HG02840 (cell line): ENCODE results near the gene SERPINA6.
"Not testable (repeated sequence)": the region's sequence is repeated elsewhere in the genome, so short reads cannot be mapped to it uniquely, and the experiment has no call there.

ENCODE experiments used
- ATAC-seq: cut with Tn5 transposase; IDR thresholded peaks from one replicate; pipeline ENCODE4 v1.9.1; 2021; ENCODE audit warnings: mild to moderate bottlenecking, moderate library complexity, moderate number of reproducible peaks; ENCODE audit not compliant: unreplicated experiment, low FRiP score

SERPINA6 gene

DNA sequence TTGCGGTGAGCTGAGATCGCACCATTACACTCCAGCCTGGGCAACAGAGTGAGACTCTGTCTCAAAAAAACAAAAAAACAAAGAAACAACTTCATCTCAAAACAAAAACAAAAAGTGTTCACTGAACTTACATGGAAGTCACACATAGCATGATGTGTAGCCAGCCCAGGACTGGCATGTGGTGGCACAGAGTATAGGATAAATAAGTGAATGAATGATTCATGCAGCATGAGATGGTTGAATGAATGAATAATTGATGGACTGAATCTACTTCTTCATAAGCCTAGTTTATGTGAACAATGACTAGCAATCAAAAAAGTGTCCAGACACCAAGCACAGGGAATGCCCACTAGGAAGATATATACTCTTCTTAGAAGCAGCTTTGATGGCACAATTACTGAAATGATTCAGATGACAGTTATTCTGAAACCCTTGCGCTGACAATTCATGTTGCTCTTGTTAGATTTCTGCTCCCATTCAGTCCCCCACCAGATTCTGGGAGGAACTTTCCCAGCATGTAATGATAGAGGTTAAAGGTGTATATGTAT is 31.6 kb upstream of the SERPINA6 start:
- no peak for ATAC-seq

DNA sequence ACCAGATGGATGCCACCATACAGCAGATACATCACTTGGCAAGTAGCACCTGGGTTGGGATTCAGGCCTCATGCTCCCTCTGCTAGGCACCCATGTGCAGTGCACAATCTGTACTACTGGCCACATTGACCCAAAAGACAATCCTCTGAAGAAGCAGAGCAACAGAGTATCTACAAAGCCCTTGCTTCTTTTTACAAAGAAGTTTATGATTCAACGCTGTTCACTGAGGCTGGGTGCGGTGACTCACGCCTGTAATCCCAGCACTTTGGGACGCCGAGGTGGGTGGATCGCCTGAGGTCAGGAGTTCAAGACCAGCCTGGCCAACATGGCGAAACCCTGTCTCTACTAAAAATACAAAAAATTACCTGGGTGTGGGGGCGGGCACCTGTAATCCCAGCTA is 31.1 kb upstream of the SERPINA6 start:
- ATAC-seq = not testable (repeated sequence)

DNA sequence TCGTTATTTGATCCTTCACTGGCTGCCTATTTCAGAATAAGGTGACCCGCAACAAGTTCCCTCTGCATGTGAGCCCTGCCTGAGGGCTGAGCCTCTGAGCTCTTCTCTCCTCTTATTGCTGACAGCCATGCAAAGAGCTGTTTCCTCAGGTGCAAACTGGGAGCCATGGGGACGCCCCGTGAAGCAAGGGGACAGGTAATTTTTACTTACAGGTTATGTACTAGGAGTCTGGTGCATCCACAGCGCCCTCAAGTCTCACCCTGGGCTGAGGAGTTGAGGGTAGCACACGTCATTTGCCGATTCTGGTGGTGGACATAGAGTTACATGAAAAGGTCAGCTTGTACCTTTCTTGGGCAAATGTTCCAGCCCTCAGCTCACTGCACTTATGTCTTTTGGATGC is 26.1 kb upstream of the SERPINA6 start:
- ATAC-seq = no peak

DNA sequence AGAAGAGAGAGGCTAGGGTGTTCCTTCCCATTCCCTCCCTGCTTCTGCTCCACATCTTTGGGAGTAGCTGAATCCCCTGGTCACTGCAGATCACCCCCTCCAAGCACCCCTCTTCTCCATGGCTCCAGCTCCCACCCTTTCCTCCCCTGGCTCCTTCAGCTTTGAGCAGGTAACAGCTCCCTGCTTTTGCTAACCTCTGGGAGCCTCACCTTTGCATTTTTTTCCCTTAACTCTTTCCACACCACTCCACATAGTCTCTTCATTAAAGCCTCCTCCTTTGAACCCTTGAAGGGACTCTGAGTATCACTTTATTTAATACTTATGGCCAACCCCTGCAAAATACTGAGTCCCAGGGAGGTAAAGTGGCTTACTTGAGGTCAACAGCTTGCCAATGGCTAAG is 25.7 kb upstream of the SERPINA6 start:
- ATAC-seq = no peak

DNA sequence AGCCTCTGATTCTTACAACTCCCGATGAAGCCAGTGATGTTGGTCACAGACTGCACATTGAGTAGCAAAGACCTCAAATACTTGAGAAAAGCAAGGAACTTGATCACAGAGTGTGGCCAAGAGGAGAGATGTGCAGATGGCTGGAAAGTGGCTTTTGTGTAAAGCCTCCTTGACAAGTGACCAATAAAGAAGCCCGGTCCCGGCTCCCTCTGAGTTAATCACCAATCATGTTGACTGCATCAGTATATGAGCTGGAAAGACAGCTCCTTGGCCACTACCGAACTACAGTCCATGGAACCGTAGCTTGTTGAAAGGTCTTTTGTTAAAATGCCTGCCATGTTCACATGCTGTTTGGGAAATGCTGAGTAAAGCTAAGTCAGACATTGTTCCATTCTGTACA is 23.7 kb upstream of the SERPINA6 start:
- ATAC-seq = no peak

DNA sequence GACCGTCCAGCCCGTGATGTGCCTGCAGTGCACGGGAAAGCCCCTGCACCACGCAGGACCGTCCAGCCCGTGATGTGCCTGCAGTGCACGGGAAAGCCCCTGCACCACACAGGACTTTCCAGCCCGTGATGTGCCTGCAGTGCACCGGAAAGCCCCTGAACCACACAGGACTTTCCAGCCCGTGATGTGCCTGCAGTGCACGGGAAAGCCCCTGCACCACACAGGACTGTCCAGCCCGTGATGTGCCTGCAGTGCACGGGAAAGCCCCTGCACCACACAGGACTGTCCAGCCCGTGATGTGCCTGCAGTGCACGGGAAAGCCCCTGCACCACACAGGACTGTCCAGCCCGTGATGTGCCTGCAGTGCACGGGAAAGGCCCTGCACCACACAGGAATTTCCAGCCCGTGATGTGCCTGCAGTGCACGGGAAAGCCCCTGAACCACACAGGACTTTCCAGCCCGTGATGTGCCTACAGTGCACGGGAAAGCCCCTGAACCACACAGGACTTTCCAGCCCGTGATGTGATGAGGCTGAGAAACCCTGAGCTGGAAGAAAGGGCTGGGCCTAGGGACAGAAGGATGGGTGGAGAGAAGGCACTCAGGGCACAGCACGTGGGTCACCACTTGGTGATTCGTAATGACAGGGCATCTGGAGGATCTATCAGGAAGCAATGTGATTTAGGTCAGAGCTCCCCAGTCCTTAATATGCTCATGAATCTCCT is 23.1 kb upstream of the SERPINA6 start:
- not testable (repeated sequence) for ATAC-seq

DNA sequence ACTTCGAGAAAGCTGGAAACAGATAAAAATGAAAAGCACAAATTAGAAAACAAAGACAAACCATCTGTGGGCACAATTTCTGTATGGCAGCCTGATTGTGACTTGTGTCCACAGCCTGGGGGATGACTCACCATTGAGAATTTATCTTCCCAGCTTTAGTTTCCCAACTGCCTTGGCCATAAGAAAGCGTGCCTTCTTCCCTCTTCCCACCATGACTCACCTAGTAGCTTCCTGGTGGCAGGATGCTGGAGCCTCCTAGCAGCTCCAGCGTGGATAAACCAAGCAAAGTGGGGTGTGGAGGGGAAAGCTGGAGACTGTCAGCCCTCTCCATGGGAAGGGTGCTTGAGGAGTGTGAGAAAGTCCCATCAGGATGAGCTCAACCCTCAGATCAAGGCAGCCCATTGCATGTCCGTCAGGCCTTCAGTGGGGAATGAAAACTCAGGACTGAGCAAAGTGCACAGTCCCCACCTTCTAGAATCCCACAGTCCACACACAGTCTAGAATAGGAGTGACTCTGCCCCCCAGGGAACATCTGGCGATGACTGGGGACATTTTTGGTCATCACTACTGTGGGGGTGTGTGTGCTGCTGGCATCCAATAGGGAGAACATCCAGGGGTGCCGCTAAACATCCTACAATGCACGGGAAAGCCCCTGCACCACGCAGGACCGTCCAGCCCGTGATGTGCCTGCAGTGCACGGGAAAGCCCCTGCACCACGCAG is 22.4 kb upstream of the SERPINA6 start:
- no peak for ATAC-seq

DNA sequence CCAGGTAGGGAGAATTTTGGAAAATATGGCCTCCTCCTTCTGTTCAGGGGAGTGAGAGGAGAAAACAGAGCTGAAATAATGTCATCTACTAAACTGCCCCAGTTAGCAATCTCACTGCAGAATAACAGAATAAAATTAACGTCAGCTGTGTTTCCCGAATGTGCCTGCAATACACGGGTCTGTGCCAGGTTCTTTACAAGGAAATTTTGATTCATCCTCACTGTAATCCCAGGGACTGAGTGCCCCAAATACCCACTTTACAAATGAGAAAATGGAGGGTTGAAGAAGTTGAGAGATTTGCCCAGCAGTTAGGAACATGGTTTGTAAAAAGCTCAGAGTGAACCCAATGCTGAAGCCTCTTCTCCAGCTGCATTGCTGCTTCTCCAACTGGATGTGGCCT is 21.3 kb upstream of the SERPINA6 start:
- no peak for ATAC-seq

DNA sequence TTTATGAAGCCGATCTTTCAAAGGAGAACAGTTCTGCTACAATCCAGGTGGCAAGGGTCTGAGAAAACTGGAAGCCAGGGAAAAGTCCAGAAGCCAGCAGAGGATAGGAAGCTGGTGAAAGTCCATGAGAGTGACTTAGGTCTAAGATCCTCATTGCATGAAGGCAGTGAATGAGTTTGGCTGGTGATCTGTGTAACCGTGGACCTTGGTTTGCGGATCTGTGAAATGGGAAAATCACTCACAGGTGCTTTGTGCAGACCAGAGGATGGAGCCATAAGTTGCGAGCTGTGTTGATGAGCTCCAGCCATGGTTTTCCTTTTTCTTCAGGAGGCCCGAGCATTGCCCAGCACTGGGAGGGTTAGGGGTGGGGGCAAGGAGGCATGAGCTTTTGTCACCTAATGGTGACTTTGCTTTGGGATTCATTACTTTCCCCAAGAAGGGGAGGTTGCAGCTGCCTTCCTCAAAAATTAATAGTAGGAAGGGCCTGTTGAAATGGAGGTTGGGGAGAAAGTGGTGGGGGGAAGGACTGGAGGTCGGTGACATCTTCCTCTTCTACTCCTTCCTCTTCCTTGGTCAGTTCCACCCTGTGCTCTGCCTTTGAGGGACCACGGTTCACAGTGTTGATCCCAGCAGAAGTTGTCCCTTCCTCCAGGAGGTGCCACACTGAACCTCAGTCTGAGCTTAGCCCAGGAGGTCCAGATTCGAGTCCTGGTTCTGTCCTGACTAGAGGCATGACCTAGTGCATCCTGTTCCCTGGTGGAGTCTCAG is 20.3 kb upstream of the SERPINA6 start:
- no peak for ATAC-seq

DNA sequence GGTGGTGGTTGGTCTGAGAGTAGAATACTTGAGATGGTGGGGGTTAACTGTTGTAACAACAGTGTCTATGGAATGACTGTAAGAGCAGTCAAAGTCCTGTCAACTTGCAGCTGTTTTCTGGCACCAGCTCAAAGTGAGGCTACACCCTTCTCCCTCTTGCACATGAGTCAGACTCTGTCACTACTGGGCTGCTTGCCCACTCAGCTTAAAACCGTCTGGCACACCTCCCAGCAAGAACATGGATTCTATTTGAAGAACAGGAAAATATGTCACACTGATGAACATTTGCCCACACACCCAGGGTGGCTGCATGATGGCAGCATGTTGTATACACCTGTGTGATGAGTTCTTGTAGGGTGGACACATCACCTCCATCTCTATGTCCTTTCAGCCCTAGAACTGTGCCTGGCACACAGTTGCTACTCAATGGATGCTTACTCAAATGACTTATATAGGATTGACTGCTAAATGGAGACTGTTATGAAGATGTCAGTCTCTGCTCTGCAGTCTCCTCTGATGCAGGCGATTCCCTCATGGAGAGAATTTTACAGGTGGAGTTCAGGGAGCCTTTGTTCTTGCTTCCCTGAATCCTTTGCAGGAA is 19.3 kb upstream of the SERPINA6 start:
- ATAC-seq = no peak

DNA sequence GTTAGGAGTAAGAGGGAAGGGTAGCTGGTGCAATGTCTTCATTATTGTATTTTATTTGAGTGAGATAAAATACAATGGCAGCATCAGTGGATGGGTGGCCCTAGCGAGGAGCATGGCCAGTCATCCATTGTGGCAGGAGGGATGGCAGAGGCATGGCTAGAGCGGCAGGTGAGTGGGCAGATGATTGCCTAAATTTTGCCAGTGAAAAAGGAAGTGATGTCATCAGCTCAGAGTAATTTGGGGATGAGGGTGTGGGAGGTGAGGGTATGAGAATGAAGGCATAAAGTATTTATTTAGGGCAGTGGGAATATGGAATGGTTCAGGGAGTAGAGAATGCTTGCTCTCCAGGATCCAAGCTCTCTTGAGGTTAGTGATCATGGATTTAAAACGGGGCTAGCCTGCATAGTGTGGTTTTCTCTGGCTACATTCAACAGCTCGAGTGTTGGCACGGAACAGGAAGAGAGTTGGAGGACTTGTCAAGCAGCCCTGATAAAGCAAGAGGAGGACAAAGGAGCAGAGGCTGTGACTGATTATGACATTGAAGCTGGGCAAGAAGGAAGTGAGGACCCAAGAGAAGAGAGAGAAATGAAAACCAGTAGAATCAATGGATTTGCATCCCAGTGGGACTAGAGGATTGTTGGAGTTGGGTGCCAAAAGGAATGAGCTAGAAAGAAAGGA is 18.7 kb upstream of the SERPINA6 start:
- no peak for ATAC-seq

DNA sequence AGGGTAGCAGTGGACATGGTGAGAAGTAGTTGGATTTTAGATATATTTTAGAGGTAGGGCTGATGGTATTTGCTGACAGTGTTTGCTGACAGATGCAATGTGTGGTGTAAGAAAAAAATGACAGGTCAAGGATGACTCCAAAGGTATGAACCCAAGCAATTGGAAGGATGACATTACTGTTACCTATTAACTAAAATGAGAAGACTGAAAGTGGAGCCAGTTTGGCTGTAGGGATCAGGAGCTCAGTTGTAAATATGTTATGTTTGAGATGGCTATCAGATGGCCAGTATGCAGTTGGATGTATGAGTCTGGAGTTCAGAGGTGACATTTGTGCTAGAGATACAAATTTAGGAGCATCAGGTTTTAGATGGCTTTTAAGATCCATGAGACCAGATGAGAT is 17.4 kb upstream of the SERPINA6 start:
- ATAC-seq = no peak

DNA sequence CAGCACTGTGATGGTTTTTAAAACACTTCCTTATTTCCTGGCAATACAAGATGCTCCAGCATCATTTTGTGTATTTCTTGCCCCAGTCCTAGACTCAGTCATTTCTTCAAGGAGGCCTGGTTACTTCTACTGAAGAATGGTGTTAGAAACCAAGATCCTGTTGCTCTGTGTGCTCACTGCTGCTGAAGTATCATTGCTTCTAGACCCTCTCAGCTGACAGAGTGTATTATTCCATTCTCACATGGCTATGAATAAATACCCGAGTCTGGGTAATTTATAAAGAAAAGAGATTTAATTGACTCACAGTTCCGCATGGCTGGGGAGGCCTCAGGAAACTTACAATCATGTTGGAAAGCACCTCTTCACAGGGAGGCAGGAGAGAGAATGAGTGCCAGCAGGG is 14.9 kb upstream of the SERPINA6 start:
- ATAC-seq = no peak

DNA sequence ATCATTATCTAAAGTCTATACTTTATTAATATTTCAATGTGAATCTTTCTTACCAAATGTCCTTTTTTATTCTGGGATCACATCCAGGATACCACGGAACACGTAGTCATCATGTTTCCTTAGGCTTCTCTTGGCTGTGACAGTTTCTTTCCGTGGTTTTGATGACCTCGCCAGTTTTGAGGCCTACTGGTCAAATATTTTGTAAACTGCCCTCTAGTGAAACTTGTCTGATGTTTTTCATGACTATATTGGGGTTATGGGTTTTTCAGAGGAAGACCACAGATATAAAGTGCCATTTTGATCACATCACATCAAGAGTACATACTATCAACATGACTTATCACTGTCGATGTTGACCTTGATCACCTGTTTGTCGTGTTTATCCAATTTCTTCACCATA is 14.1 kb upstream of the SERPINA6 start:
- ATAC-seq = no peak

DNA sequence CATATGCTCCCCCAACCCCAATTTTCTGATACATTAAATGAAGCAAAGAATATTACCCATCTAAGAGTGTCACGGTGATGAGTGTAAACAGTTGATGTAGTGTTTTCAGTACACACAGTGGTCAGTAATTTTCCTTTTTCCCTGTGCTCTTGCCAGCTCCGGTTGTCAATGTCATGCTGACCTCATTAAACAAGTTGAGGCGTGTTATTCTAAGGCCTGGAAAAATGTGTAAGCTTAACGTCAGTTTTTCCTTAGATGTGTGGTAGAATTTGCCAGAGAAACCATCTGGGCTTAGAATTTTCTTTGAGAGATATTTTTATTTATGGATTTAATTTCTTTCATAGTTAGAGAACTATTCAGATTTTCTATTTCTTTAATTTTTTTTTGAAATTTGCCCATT is 11.7 kb upstream of the SERPINA6 start:
- no peak for ATAC-seq

DNA sequence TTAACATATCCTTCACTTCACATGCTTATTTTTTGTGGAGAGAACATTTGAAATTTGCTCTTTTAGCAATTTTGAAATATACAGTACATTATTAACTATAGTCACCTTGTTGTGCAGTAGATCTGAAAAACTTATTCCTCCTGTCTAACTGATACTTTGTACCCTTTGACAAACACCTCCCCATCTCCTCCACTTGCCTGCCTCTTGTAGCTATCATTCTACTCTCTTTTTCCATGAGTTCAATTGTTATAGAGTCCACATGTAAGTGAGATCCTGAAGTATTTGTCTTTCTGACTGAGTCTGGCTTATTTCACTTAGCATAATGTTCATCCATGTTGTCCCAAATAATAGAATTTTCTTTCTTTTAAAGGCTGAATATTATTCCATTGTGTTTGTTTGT is 9.5 kb upstream of the SERPINA6 start:
- no peak for ATAC-seq

DNA sequence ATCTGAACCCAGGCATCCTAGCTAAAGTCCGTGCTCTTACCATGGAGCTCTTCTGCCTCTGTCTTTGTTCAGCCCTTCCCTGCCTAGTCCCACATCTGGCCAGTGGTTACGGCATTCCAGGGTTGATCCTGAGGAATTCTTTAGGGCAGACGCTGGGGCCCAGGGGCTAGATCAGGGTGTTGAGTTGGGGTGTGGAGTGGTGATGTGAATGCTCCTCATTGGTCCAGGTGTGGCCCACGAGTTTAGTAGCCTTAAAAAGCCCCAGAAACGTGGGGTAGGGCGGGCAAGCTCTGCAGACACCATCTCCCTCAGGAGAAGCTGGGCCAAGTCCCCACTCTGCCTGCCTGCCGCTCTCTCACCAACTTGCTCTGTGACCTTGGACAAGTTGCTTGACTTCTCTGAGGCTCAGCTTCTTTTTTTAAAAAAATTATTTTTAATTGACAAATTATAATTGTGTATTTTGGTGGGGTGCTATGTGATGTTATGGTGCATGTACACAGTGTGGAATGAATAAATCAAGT is 9.0 kb upstream of the SERPINA6 start:
- ATAC-seq = no peak

DNA sequence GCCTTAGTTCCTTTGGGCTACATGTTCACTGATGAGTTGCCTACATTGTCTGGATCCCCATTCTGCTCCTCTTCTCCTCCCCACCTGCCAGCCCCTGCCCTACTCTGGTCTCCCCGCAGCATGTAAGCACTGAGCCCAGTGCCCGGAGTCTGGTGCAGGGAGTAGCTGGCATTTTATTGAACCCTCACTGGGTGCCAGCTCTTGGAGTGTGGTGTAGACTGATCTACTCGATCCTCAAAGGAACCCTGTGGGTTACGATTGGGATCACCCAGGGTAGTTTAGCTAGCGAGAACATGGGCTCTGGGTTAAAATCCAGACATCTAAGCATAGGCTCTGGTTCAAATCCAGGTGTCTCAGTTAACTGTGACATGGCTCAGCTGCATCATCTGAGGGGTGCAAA is 8.3 kb upstream of the SERPINA6 start:
- no peak for ATAC-seq

DNA sequence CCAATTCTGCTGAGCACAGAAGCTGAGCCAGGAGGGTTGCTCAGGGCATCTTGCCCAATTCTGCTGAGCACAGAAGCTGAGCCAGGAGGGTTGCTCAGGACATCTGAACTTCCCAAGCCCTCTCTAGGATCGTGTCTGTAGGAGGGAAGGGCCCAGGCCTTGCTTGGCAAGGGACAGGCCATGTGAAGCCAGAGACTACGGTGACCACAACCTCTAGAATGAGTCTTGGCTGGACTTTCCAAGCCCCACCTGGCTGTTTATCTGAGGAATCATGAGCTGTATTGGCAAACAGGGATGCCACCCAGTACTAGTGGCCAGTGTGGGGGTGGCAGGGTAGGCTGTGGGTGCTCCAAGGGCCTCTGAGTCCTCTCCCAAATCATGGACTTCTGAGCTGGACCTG is 7.7 kb upstream of the SERPINA6 start:
- ATAC-seq = no peak

DNA sequence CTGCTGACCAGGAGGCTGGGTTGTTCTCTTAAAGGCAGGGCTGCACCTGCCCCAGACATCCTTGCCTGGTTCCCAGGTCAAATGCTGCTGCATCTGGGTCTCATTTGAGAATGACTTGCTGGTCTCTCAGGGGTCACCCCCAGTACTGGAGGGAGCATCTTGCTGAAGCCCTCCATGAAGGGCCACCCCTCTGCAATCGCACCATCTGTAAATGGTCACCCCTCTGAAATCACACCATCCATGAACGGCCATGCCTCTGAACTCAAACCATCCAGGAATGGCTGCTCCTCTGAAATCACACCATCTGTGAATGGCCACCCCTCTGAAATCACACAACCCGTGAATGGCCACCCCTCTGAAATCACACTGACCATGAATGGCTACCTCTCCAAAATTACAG is 7.3 kb upstream of the SERPINA6 start:
- ATAC-seq = no peak
